Uterus (tissue), 4 donors: Measurements from ENCODE around the gene IKBKG. TPM values are rescaled to one million over a fixed set of nuclear protein-coding genes. Genes with fewer than 3 reads are reported as not detected.

ENCODE experiments used
- DNase-seq, 2 donors: peaks; one replicate each; pipeline ENCODE4 v3.0.0-alpha.2; 2019 to 2020
- H3K27ac ChIP-seq, 2 donors: fragments of 200-600 bp; sonication (generic); 1 replicate in 1 of 2; 2 replicates in 1 of 2; pipeline ENCODE4 v1.5.1; 2016 to 2018
- H3K27me3 ChIP-seq, 2 donors: fragments of 200-600 bp; sonication (generic); one replicate each; pipeline ENCODE4 v1.5.1; 2018 to 2019; ENCODE audit warnings: control low read depth in 1 of 2
- H3K36me3 ChIP-seq, 2 donors: fragments of 200-600 bp; sonication (generic); one replicate each; pipeline ENCODE4 v1.5.1; 2019; ENCODE audit warnings: control low read depth in 1 of 2
- H3K4me1 ChIP-seq, 2 donors: fragments of 200-600 bp; sonication (generic); one replicate each; pipeline ENCODE4 v1.5.1; 2018 to 2019; ENCODE audit warnings: control low read depth in 1 of 2
- H3K4me3 ChIP-seq, 2 donors: fragments of 200-600 bp; sonication (generic); 1 replicate in 1 of 2; 2 replicates in 1 of 2; pipeline ENCODE4 v1.5.1; 2018 to 2019; ENCODE audit warnings: mild to moderate bottlenecking in 1 of 2
- H3K9me3 ChIP-seq, 2 donors: fragments of 200-600 bp; sonication (generic); one replicate each; pipeline ENCODE4 v1.5.1; 2019; ENCODE audit warnings: control low read depth in 1 of 2
- CTCF ChIP-seq, 4 experiments: fragments of 200-600 bp in 2 of 4; fragments of 450-650 bp in 2 of 4; sonication (generic) in 2 of 4; IDR thresholded peaks; one replicate each; pipeline ENCODE4 v1.5.1; 2016 to 2019; ENCODE audit warnings: antibody characterized with exemption in 4 of 4, mild to moderate bottlenecking in 2 of 4, moderate library complexity in 1 of 4
- POLR2A ChIP-seq, 2 donors: fragments of 450-650 bp; IDR thresholded peaks; one replicate each; pipeline ENCODE4 v1.6.1; 2016; ENCODE audit warnings: antibody characterized with exemption in 2 of 2, mild to moderate bottlenecking in 1 of 2, moderate library complexity in 1 of 2
- intact Hi-C: fragments of 100-400 bp; cut with DNase I; formaldehyde crosslinking; loops from one replicate; pipeline ENCODE4 v1.15.1; 2023; ENCODE audit warnings: low total_unique reads
- total RNA-seq, 4 donors: library from RNA; depleted of rRNA in 3 of 4; stranded (reverse); fragments of >200 nt in 3 of 4; gene quantifications; one replicate each; pipeline versions ENCODE4 v1.1.0 to v1.2.4, GENCODE V29; 2014 to 2023
- donor health status: DM: yes; HTN: yes; CAD: no.

Gene IKBKG
- total RNA-seq, 4 donors from 2014 or later = 2.6 to 30.0 (median 18.3) TPM

- intact Hi-C loops = no loop called here
- no peaks in the 10 kb centered on the region for H3K9me3 ChIP-seq
- peak overlapping the region; percentile 15 to 32 for H3K4me3 ChIP-seq
- H3K27ac ChIP-seq = peak overlapping the region; percentile 93 to 97
- H3K27me3 ChIP-seq = no peaks in the 10 kb centered on the region
- TF ChIP-seq POLR2A (IDR thresholded peaks at IDR 0.05) (no peak), CTCF (IDR thresholded peaks at IDR 0.05) (no peak)
- peak; percentile 46 to 49 for DNase-seq
- no peaks in the 10 kb centered on the region for H3K36me3 ChIP-seq
- no peaks in the 10 kb centered on the region for H3K4me1 ChIP-seq
Measured at GRCh38 chrX:154517101-154517781, 30.2 kb upstream of the IKBKG start.

GRCh38 chrX:154519389-154519788 is 28.0 kb upstream of the IKBKG start:
- H3K4me1 ChIP-seq = no peaks in the 10 kb centered on the region
- peak overlapping the region in 1 of 2 donors; percentile 50 for H3K27ac ChIP-seq
- no peak overlapping the region for H3K4me3 ChIP-seq
- intact Hi-C loops = no loop called here
- H3K36me3 ChIP-seq = no peaks in the 10 kb centered on the region
- no peak for TF ChIP-seq POLR2A (IDR thresholded peaks at IDR 0.05)
- H3K9me3 ChIP-seq = no peaks in the 10 kb centered on the region
- H3K27me3 ChIP-seq = no peaks in the 10 kb centered on the region
- DNase-seq = no peak

GRCh38 chrX:154525606-154526490 is 21.6 kb upstream of the IKBKG start:
- H3K4me3 ChIP-seq = no peak overlapping the region
- DNase-seq = no peak
- no peaks in the 10 kb centered on the region for H3K36me3 ChIP-seq
- H3K27me3 ChIP-seq = no peaks in the 10 kb centered on the region
- H3K9me3 ChIP-seq = no peaks in the 10 kb centered on the region
- no peaks in the 10 kb centered on the region for H3K4me1 ChIP-seq
- TF ChIP-seq CTCF (IDR thresholded peaks at IDR 0.05) (no peak), POLR2A (IDR thresholded peaks at IDR 0.05) (no peak)
- H3K27ac ChIP-seq = peak overlapping the region in 1 of 2 donors; percentile 80
- intact Hi-C loops = no loop called here

- TF ChIP-seq POLR2A (IDR thresholded peaks at IDR 0.05) = peak in 1 of 2 donors; percentile 14
- peak; percentile 34 to 58 (median 52) for TF ChIP-seq CTCF (IDR thresholded peaks at IDR 0.05)
- Histone ChIP-seq H3K27ac (peak overlapping the region; percentile 75 to 80), H3K36me3 (no peaks in the 10 kb centered on the region), H3K27me3 (no peaks in the 10 kb centered on the region), H3K9me3 (no peaks in the 10 kb centered on the region), H3K4me3 (peak overlapping the region in 1 of 2 donors; percentile 32), H3K4me1 (no peaks in the 10 kb centered on the region)
- peak; percentile 82 to 84 for DNase-seq
- intact Hi-C loops = no loop called here
Measured at GRCh38 chrX:154526901-154527675, 20.3 kb upstream of the IKBKG start.

GRCh38 chrX:154529206-154529612 is 18.2 kb upstream of the IKBKG start:
- Histone ChIP-seq H3K27me3 (no peaks in the 10 kb centered on the region), H3K4me3 (no peak overlapping the region), H3K9me3 (no peaks in the 10 kb centered on the region), H3K4me1 (no peaks in the 10 kb centered on the region), H3K36me3 (no peaks in the 10 kb centered on the region), H3K27ac (no peak overlapping the region)
- intact Hi-C loops = no loop called here
- TF ChIP-seq CTCF (IDR thresholded peaks at IDR 0.05) (no peak), POLR2A (IDR thresholded peaks at IDR 0.05) (no peak)
- no peak for DNase-seq
